C4-2B (cell line): ENCODE results near the gene BORCS5.

Source experiments
- CTCF ChIP-seq: fragments of 450-650 bp; conservative IDR thresholded peaks from 2 replicates; pipeline ENCODE4 v1.5.1; 2017; ENCODE audit warnings: mild to moderate bottlenecking
- ZFX ChIP-seq: fragments of 450-650 bp; IDR thresholded peaks from 2 replicates; pipeline ENCODE4 v1.6.1; 2017

- TF ChIP-seq CTCF: no peak
- TF ChIP-seq ZFX: no peak
Observed at GRCh38 chr12:12482150-12482761, 125.4 kb downstream of the BORCS5 start.
